Neutrophil (primary cell): ENCODE measurements around the gene NHERF1.
A peak's percentile ranks its signal among the peaks of the same experiment; 100 is the strongest.

Experiments used
- H3K27ac ChIP-seq: fragments of 200-600 bp; sonication (generic); 2 replicates; pipeline ENCODE4 v1.5.1; 2016; ENCODE audit warnings: mild to moderate bottlenecking, moderate library complexity
- H3K27me3 ChIP-seq: fragments of 200-600 bp; sonication (generic); 2 replicates; pipeline ENCODE4 v1.6.0; 2016; ENCODE audit warnings: mild to moderate bottlenecking
- H3K36me3 ChIP-seq: fragments of 200-600 bp; sonication (generic); 2 replicates; pipeline ENCODE4 v1.5.1; 2017
- H3K4me1 ChIP-seq, 2 experiments: fragments of 200-600 bp in 1 of 2; sonication (generic) in 1 of 2; 1 replicate in 1 of 2; 2 replicates in 1 of 2; pipeline versions ENCODE4 v1.5.1 to v1.6.1; 2013 to 2016; ENCODE audit warnings: low read depth in 1 of 2, low read length in 1 of 2, mild to moderate bottlenecking in 1 of 2, moderate library complexity in 1 of 2; ENCODE audit not compliant: control insufficient read depth in 1 of 2, insufficient read depth in 1 of 2
- H3K4me3 ChIP-seq, 2 experiments: fragments of 200-600 bp in 1 of 2; sonication (generic) in 1 of 2; 1 replicate in 1 of 2; 2 replicates in 1 of 2; pipeline ENCODE4 v1.5.1; 2013 to 2016; ENCODE audit warnings: low read depth in 1 of 2, low read length in 1 of 2, mild to moderate bottlenecking in 1 of 2, moderate library complexity in 1 of 2
- H3K9me3 ChIP-seq: fragments of 200-600 bp; sonication (generic); 2 replicates; pipeline ENCODE4 v1.5.1; 2016
- CTCF ChIP-seq: fragments of 200-600 bp; sonication (generic); IDR thresholded peaks from 2 replicates; pipeline ENCODE4 v1.5.1; 2016; ENCODE audit warnings: antibody characterized with exemption

The NHERF1 gene

DNA sequence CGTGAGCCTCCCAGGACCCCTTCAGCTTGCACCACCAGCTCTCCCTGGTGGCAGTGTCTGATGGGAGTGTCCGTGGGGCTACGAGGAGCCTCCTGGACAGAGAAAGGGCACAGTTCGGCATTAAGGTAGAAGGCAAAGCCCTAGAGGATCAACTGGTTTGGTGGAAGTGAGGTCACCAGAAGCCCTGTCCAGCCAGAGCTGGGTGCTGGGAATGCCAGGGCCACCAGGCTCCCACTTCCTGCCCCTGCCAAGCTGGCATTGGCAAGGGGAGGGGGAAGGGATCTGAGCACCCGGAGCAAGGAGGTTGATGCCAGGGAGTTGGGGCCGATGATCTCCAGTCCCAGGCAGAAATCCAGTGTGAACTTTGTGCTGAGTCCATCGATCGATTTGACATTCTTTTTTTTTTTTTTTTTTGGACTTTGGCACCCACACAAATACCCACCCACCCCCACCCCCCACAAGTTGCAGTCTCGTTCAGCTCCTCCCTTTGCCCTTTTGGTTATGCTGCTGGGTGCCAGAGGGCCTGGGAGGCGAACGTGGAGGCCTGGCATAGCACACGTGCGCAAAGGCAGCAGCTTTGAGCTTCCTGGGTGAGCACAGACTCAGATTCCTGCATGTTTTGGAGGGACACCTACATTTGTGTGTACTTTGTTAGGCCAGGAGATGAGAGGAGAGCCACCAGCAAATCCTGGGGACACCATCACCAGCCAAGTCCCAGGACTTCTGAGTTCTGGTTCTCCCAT, 2.1 kb downstream of the NHERF1 start:
- H3K4me1 ChIP-seq = peaks cover 76 to 80% of the 10 kb centered on the region in 2 experiments
- peaks cover 26% of the 10 kb centered on the region for H3K36me3 ChIP-seq

DNA sequence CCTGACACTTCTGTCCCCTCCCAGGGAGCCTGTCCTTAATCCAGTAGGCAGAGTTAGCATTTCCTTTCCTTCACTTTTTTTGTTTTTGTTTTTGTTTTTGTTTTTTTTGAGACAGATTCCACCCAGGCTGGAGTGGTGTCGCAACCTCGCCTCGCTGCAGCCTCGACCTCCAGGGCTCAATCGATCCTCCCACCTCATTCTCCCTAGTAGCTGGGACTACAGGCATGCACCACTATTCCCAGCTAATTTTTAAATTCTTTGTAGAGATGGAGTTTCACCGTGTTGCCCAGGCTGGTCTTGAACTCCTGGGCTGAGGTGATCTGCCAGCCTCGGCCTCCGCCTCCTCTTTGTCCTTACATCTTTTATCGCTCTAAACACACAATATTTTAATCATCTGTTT, 4.0 kb downstream of the NHERF1 start:
- no peaks in the 10 kb centered on the region for H3K27me3 ChIP-seq
- peak overlapping the region; percentile 98 to 99 for H3K4me3 ChIP-seq
- H3K27ac ChIP-seq = peak overlapping the region; percentile 92
- no peak for TF ChIP-seq CTCF
- H3K9me3 ChIP-seq = no peaks in the 10 kb centered on the region
- peaks cover 74 to 81% of the 10 kb centered on the region in 2 experiments for H3K4me1 ChIP-seq
- peaks cover 11% of the 10 kb centered on the region for H3K36me3 ChIP-seq

More for the DNA sequence above, 2.1 kb downstream of the NHERF1 start:
- no peaks in the 10 kb centered on the region for H3K9me3 ChIP-seq
- H3K27ac ChIP-seq = peak overlapping the region; percentile 92
- TF ChIP-seq CTCF = no peak
- peak overlapping the region; percentile 98 to 99 for H3K4me3 ChIP-seq
- H3K27me3 ChIP-seq = no peaks in the 10 kb centered on the region

GRCh38 chr17:74752822-74753401, 4.5 kb downstream of the NHERF1 start:
- peak overlapping the region; percentile 98 to 99 for H3K4me3 ChIP-seq
- H3K4me1 ChIP-seq = peaks cover 74 to 81% of the 10 kb centered on the region in 2 experiments
- peak overlapping the region; percentile 92 for H3K27ac ChIP-seq
- peaks cover 11% of the 10 kb centered on the region for H3K36me3 ChIP-seq
- no peak for TF ChIP-seq CTCF
- H3K9me3 ChIP-seq = no peaks in the 10 kb centered on the region
- no peaks in the 10 kb centered on the region for H3K27me3 ChIP-seq

- H3K4me1 ChIP-seq = peaks cover 92 to 94% of the 10 kb centered on the region in 2 experiments
- H3K4me3 ChIP-seq = no peak overlapping the region
- H3K27ac ChIP-seq = peak overlapping the region; percentile 10
- TF ChIP-seq CTCF = no peak
- no peaks in the 10 kb centered on the region for H3K9me3 ChIP-seq
- no peaks in the 10 kb centered on the region for H3K27me3 ChIP-seq
- peaks cover 11% of the 10 kb centered on the region for H3K36me3 ChIP-seq
These were observed 6.4 kb downstream of the NHERF1 start for GRCh38 chr17:74754832-74755231.

DNA sequence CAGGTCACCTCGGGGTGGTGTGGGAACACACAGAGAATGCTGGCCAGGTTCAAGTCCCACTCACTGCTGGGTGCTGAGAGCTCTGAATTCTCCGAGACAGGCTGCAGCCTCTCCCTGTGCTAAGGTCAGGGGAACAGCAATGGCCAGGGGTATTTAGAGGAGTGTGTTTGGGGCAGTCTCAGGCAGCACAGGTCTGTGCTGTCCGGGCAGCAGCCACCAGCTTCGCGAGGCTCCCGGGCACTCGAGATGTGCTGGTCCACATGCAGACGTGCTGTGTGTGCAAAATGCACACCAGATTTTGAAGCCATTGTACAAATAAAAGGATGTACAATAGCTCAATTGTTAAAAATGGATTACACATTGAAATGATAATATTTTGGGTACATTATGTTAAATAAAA, 7.1 kb downstream of the NHERF1 start:
- no peak for TF ChIP-seq CTCF
- Histone ChIP-seq H3K27me3 (no peaks in the 10 kb centered on the region), H3K36me3 (peaks cover 11% of the 10 kb centered on the region), H3K4me1 (peaks cover 94 to 95% of the 10 kb centered on the region in 2 experiments), H3K9me3 (no peaks in the 10 kb centered on the region), H3K4me3 (no peak overlapping the region), H3K27ac (no peak overlapping the region)
